HepG2 (cell line): ENCODE data around the gene INO80E. TPM values are rescaled to one million over a fixed set of nuclear protein-coding genes. Genes with fewer than 3 reads are reported as not detected.

Source experiments
- ATAC-seq: fragments of 200-7000 bp; cut with Tn5 transposase; 3 replicates; pipeline ENCODE4 v1.9.1; 2020; ENCODE audit warnings: mild to moderate bottlenecking, moderate library complexity
- BruUV-seq: library from RNA; stranded (reverse); fragments of 400-500 nt; replicated peaks from 2 replicates; lab custom pipeline; 2021; lab: Mats Ljungman, UMichigan
- CTCF ChIA-PET: fragments of 300-600 bp; formaldehyde crosslinking; extraction: SDS; loops from one replicate; lab custom pipeline; 2021; ENCODE audit warnings: low total read pairs, inconsistent platforms, low intra/inter-chr PET ratio; lab: Yijun Ruan, JAX
- POLR2A ChIA-PET: fragments of 350-600 bp; sonication (Branson Sonifier 250); formaldehyde crosslinking; loops from one replicate; lab custom pipeline; 2020; ENCODE audit warnings: antibody characterized with exemption, inconsistent platforms; lab: Yijun Ruan, JAX
- DNase-seq: peaks from one replicate; pipeline ENCODE4 v3.0.0-alpha.2; 2015; ENCODE audit warnings: low spot score
- FAIRE-seq: peaks from 3 replicates; lab custom pipeline; 2011; peaks lifted over from hg19 to GRCh38; lab: Jason Lieb, UNC
- H2AFZ ChIP-seq: one replicate; pipeline ENCODE4 v1.6.1; 2011; ENCODE audit warnings: low read length, inconsistent platforms
- H3K27ac ChIP-seq: fragments of 300-600 bp; 3 replicates; pipeline ENCODE4 v1.8.0; 2011; ENCODE audit warnings: mixed run types, mild to moderate bottlenecking, mixed read lengths, low read length, inconsistent platforms; ENCODE audit not compliant: insufficient read depth; ENCODE audit errors: extremely low read length
- H3K27me3 ChIP-seq, 2 experiments: fragments of 200-600 bp in 1 of 2; 2 replicates in 1 of 2; 3 replicates in 1 of 2; pipeline versions ENCODE4 v1.6.0 to v1.8.0; 2011; ENCODE audit warnings: low read length in 2 of 2, mild to moderate bottlenecking in 2 of 2, moderate library complexity in 2 of 2, inconsistent platforms in 1 of 2; ENCODE audit not compliant: insufficient read depth in 2 of 2, control insufficient read depth in 1 of 2
- H3K36me3 ChIP-seq, 2 experiments: fragments of 200-600 bp in 1 of 2; replicated peaks in 1 of 2; 2 replicates in 1 of 2; 3 replicates in 1 of 2; pipeline versions ENCODE4 v1.5.1 to v1.8.0; 2011; ENCODE audit warnings: low read length in 2 of 2, inconsistent platforms in 1 of 2; ENCODE audit not compliant: insufficient read depth in 2 of 2, control insufficient read depth in 1 of 2
- H3K4me1 ChIP-seq: 2 replicates; pipeline ENCODE4 v1.5.1; 2012; ENCODE audit warnings: low read length, inconsistent platforms; ENCODE audit not compliant: insufficient read depth
- H3K4me2 ChIP-seq: 2 replicates; pipeline ENCODE4 v1.6.0; 2011; ENCODE audit warnings: low read depth, low read length, inconsistent platforms
- H3K4me3 ChIP-seq, 3 experiments: fragments of 200-600 bp in 1 of 3; sonication (generic), shearing (Covaris generic) in 1 of 3; replicated peaks in 1 of 3; 2 replicates each; pipeline ENCODE4 v1.5.1; 2011 to 2016; ENCODE audit warnings: low read length in 3 of 3, inconsistent platforms in 2 of 3, low read depth in 2 of 3, mild to moderate bottlenecking in 2 of 3, control low read depth in 1 of 3, mixed read lengths in 1 of 3; ENCODE audit not compliant: insufficient read depth in 1 of 3
- H3K79me2 ChIP-seq: one replicate; pipeline ENCODE4 v1.6.1; 2011; ENCODE audit warnings: low read length, inconsistent platforms; ENCODE audit not compliant: insufficient read depth
- H3K9ac ChIP-seq: 2 replicates; pipeline ENCODE4 v1.6.0; 2011; ENCODE audit warnings: mild to moderate bottlenecking, low read depth, low read length, inconsistent platforms; ENCODE audit not compliant: insufficient read depth
- H3K9me3 ChIP-seq: 2 replicates; pipeline ENCODE4 v1.5.1; 2012; ENCODE audit warnings: mild to moderate bottlenecking, low read length
- H4K20me1 ChIP-seq: 2 replicates; pipeline ENCODE4 v1.6.0; 2011; ENCODE audit warnings: inconsistent platforms, mild to moderate bottlenecking, low read length, moderate library complexity; ENCODE audit not compliant: insufficient read depth
- KLF15 ChIP-seq: sonication (generic); formaldehyde crosslinking; IDR thresholded peaks from 2 replicates; pipeline ENCODE4 v1.8.1; 2023; ENCODE audit warnings: borderline replicate concordance, mild to moderate bottlenecking, inconsistent platforms, missing genetic modification reagents, mixed read lengths
- RFX3 ChIP-seq: IDR thresholded peaks from 2 replicates; pipeline ENCODE4 v1.6.1; 2016; ENCODE audit warnings: missing biosample characterization, missing genetic modification reagents
- SIN3B ChIP-seq: fragments of 150-350 bp; IDR thresholded peaks from 2 replicates; pipeline ENCODE4 v1.6.1; 2014; ENCODE audit warnings: low read length
- ZNF430 ChIP-seq: sonication (generic); formaldehyde crosslinking; IDR thresholded peaks from 2 replicates; pipeline ENCODE4 v1.9.0; 2021; ENCODE audit warnings: mild to moderate bottlenecking, missing genetic modification reagents
- WGBS: methylation state at CpG from one replicate; pipeline ENCODE4 v1.1.6; 2017; ENCODE audit warnings: low lambda C conversion rate; 5-methylcytosine and 5-hydroxymethylcytosine counted together
- in situ Hi-C: cut with HindIII; loops from 2 replicates; pipeline ENCODE4 v1.10.0; 2017; ENCODE audit warnings: low pct_unique_long_range_greater_than_20kb; ENCODE audit not compliant: extremely low pct_ligation_motif_present
- intact Hi-C: fragments of 100-400 bp; cut with micrococcal nuclease; formaldehyde crosslinking; loops from one replicate; pipeline ENCODE4 v1.10.0; 2022; ENCODE audit not compliant: unreplicated experiment
- polyA plus RNA-seq, 8 experiments: library from polyadenylated mRNA; depleted of rRNA in 3 of 8; stranded (reverse) in 7 of 8; unstranded in 1 of 8; fragments of >200 nt; fragmentation: Illumina TruSeq in 4 of 8; extraction: Trizol in 4 of 8; gene quantifications; 2 replicates each; pipeline versions ENCODE4 v1.2.1 to v1.2.3, GENCODE V29; 2011 to 2016; ENCODE audit warnings: low read depth in 4 of 8, missing spikeins in 1 of 8, mixed read lengths in 1 of 8; ENCODE audit not compliant: insufficient read depth in 1 of 8
- total RNA-seq, 5 experiments: library from RNA; depleted of rRNA; stranded (reverse); fragments of >200 nt; fragmentation: Illumina TruSeq; extraction: Trizol; gene quantifications; 2 replicates each; pipeline ENCODE4 v1.2.3, GENCODE V29; 2016; ENCODE audit warnings: low read depth in 1 of 5
- TF ChIP-seq, protein P1 (sequence below): sonication (generic); formaldehyde crosslinking; IDR thresholded peaks from 2 replicates; pipeline ENCODE4 v1.4.0; 2020; ENCODE audit warnings: low read depth, mild to moderate bottlenecking, missing genetic modification reagents
- TF ChIP-seq, protein P2 (sequence below): sonication (generic); formaldehyde crosslinking; IDR thresholded peaks from 2 replicates; pipeline ENCODE4 v1.4.0; 2020; ENCODE audit warnings: low read depth, missing genetic modification reagents
- TF ChIP-seq, protein P3 (sequence below): sonication (generic); formaldehyde crosslinking; IDR thresholded peaks from 2 replicates; pipeline ENCODE4 v1.9.0; 2022; ENCODE audit warnings: missing genetic modification reagents, mild to moderate bottlenecking, borderline replicate concordance

The INO80E gene
- total and polyA plus RNA-seq, 2 of the 13 experiments (the other 11 are each of a cell fraction or from before 2014, with no cell fraction given) = 25.8 to 45.6 TPM

DNA sequence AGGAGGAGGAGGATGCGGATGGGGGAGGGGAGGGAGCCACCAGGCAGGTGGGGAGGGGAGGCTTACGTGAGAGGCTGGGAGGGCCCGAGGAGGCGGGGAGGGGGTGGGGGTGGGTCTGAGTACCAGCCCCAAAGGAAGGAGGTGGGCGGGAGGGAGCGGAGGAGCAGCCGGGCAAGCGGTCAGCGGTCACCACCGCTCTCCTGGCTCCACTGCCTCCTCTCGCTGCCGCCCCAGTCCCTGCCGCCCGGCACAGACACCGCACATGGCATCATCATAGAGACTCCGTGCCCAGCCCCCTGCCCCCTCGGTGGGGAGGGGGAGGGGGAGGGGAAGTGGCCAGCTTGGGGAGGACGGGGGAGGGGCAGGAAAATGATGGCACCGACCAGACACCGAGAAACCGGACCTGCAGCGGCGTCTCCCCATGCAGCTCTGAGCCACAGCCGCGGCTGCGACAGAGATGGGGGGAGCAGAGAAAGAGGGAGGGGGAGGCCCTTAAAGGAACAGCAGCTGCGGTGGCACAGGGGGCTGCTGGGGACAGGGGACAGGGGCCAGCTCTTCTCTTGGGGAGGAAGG is 34.9 kb downstream of the INO80E start, which contains the start of gene TLCD3B:
Gene TLCD3B, minus strand, starts transcription at position 431 of the 573 bp plus-strand sequence. CDS start 744 bp downstream, outside the sequence.
- FAIRE-seq (no peak), ATAC-seq (peak; percentile 19; the same call in 1 of the 3 replicates), DNase-seq (no peak)
- Histone ChIP-seq H3K79me2 (no peaks in the 10 kb centered on the region), H3K4me1 (peaks cover 23% of the 10 kb centered on the region), H2AFZ (no peak within 1 kb of the TSS), H4K20me1 (no peaks in the 10 kb centered on the region; the same call in 1 of the 2 replicates), H3K27ac (no peak within 1 kb of the TSS), H3K27me3 (peaks cover 19 to 64% of the 10 kb centered on the region in 2 experiments), H3K4me3 (peak within 1 kb of the TSS in 1 of 3 experiments; percentile 18; a peak in 1 of 6 replicates), H3K36me3 (no peaks in the 10 kb centered on the region), H3K4me2 (peak within 1 kb of the TSS; percentile 33), H3K9me3 (no peaks in the 10 kb centered on the region), H3K9ac (no peak within 1 kb of the TSS)
- 8% methylated on average over 25 of the region's 27 CpGs for WGBS
- BruUV-seq = no TSS peak
- POLR2A ChIA-PET = interaction anchor here (1.0 kb wide), 1 partner anchor 385 kb away, joined by 3 read pairs; no protein-coding TSS in a partner anchor
- in situ Hi-C loops = loop anchor here (10.0 kb wide), 1 partner anchor 336 kb away; no protein-coding TSS in a partner anchor
- TF ChIP-seq KLF15 (CRISPR knock-in tag) (no peak), RFX3 (CRISPR knock-in tag) (no peak), ZNF430 (CRISPR knock-in tag) (no peak), SIN3B (no peak)
- TF ChIP-seq, protein P1, sequence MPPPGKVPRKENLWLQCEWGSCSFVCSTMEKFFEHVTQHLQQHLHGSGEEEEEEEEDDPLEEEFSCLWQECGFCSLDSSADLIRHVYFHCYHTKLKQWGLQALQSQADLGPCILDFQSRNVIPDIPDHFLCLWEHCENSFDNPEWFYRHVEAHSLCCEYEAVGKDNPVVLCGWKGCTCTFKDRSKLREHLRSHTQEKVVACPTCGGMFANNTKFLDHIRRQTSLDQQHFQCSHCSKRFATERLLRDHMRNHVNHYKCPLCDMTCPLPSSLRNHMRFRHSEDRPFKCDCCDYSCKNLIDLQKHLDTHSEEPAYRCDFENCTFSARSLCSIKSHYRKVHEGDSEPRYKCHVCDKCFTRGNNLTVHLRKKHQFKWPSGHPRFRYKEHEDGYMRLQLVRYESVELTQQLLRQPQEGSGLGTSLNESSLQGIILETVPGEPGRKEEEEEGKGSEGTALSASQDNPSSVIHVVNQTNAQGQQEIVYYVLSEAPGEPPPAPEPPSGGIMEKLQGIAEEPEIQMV (CRISPR knock-in tag) = no peak
- TF ChIP-seq, protein P2, sequence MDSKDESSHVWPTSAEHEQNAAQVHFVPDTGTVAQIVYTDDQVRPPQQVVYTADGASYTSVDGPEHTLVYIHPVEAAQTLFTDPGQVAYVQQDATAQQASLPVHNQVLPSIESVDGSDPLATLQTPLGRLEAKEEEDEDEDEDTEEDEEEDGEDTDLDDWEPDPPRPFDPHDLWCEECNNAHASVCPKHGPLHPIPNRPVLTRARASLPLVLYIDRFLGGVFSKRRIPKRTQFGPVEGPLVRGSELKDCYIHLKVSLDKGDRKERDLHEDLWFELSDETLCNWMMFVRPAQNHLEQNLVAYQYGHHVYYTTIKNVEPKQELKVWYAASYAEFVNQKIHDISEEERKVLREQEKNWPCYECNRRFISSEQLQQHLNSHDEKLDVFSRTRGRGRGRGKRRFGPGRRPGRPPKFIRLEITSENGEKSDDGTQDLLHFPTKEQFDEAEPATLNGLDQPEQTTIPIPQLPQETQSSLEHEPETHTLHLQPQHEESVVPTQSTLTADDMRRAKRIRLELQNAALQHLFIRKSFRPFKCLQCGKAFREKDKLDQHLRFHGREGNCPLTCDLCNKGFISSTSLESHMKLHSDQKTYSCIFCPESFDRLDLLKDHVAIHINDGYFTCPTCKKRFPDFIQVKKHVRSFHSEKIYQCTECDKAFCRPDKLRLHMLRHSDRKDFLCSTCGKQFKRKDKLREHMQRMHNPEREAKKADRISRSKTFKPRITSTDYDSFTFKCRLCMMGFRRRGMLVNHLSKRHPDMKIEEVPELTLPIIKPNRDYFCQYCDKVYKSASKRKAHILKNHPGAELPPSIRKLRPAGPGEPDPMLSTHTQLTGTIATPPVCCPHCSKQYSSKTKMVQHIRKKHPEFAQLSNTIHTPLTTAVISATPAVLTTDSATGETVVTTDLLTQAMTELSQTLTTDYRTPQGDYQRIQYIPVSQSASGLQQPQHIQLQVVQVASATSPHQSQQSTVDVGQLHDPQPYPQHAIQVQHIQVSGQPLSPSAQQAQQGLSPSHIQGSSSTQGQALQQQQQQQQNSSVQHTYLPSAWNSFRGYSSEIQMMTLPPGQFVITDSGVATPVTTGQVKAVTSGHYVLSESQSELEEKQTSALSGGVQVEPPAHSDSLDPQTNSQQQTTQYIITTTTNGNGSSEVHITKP (CRISPR knock-in tag) = no peak
- TF ChIP-seq, protein P3, sequence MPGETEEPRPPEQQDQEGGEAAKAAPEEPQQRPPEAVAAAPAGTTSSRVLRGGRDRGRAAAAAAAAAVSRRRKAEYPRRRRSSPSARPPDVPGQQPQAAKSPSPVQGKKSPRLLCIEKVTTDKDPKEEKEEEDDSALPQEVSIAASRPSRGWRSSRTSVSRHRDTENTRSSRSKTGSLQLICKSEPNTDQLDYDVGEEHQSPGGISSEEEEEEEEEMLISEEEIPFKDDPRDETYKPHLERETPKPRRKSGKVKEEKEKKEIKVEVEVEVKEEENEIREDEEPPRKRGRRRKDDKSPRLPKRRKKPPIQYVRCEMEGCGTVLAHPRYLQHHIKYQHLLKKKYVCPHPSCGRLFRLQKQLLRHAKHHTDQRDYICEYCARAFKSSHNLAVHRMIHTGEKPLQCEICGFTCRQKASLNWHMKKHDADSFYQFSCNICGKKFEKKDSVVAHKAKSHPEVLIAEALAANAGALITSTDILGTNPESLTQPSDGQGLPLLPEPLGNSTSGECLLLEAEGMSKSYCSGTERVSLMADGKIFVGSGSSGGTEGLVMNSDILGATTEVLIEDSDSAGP (CRISPR knock-in tag) = peak; percentile 89
- intact Hi-C loops = loop anchor here (5.0 kb wide), 1 partner anchor 329 kb away; no protein-coding TSS in a partner anchor
- CTCF ChIA-PET = interaction anchor here (1.2 to 2.7 kb wide), 2 partner anchors 24 to 331 kb away, joined by 4 to 11 read pairs; no protein-coding TSS in a partner anchor
